Skin epidermis (tissue), 12 donors: Measurements from ENCODE around the gene NTNG2.

Source experiments
- H3K27ac ChIP-seq, 21 experiments: fragments of 200-600 bp; sonication (generic) in 11 of 21; one replicate each; pipeline ENCODE4 v1.5.0; 2020; ENCODE audit warnings: mild to moderate bottlenecking in 3 of 21, inconsistent platforms in 2 of 21, moderate library complexity in 2 of 21
- H3K4me3 ChIP-seq, 7 experiments: fragments of 200-600 bp; sonication (generic) in 2 of 7; one replicate each; pipeline ENCODE4 v1.5.0; 2020; ENCODE audit warnings: inconsistent platforms in 2 of 7, mild to moderate bottlenecking in 2 of 7, moderate library complexity in 1 of 7

Gene NTNG2

DNA sequence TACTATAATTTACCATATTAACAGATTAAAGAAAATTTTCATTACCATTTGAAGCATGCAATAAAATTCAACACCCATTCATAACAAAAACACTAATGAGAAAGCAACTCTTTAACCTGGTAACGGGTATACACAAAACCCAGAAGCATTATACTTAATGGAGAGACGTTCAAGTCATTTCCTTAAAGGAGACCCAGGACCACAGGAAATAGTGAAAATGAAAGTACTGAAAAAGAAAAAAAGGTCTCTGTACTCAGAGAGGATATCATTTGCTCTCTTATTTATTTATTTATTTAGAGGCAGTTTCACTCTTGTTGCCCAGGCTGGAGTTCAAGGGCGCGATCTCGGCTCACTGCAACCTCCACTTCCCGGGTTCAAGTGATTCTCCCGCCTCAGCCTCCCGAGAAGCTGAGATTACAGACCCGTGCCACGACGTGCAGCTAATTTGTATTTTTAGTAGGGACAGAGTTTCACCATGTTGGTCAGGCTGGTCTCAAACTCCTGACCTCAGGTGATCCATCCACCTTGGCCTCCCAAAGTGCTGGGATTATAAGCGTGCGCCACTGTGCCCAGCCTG lies 131.4 kb downstream of the NTNG2 start:
- no peak overlapping the region for H3K27ac ChIP-seq
- H3K4me3 ChIP-seq: no peak overlapping the region
